ENCODE measurements around the gene PANX3.

Gene PANX3

DNA sequence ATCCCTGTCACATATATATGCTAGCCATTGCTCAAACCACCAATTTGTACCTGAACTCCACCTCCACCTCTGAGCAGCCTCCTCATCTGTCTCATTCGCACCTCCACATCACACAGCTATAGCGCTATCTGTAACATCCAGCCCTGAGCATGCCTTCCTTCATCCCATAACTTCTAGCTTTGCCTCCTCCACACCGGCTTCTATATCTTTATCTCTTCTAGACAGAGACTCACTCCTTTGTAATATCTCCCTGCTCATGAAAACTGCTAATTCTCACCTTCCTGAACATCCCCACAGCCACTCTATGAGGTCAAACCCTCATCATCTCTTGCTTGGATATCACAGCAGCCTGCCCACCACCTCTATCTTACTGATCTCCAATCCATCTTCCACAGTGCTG, 56.4 kb downstream of the PANX3 start:
- no peak for TF ChIP-seq FOXP2 (optimal IDR thresholded peaks at IDR 0.05; ENCODE audit: borderline replicate concordance, extremely low read depth, extremely low read length, insufficient read depth)
- no peak for TF ChIP-seq POLR2AphosphoS5 (IDR thresholded peaks at IDR 0.05; ENCODE audit: low read depth, low read length)
- no peak for TF ChIP-seq TAF1 (IDR thresholded peaks at IDR 0.05; ENCODE audit: borderline replicate concordance, insufficient read depth, low read length)
- no peak for TF ChIP-seq SIN3A (IDR thresholded peaks at IDR 0.05; ENCODE audit: borderline replicate concordance, insufficient read depth, low read length)
- TF ChIP-seq, protein P1, sequence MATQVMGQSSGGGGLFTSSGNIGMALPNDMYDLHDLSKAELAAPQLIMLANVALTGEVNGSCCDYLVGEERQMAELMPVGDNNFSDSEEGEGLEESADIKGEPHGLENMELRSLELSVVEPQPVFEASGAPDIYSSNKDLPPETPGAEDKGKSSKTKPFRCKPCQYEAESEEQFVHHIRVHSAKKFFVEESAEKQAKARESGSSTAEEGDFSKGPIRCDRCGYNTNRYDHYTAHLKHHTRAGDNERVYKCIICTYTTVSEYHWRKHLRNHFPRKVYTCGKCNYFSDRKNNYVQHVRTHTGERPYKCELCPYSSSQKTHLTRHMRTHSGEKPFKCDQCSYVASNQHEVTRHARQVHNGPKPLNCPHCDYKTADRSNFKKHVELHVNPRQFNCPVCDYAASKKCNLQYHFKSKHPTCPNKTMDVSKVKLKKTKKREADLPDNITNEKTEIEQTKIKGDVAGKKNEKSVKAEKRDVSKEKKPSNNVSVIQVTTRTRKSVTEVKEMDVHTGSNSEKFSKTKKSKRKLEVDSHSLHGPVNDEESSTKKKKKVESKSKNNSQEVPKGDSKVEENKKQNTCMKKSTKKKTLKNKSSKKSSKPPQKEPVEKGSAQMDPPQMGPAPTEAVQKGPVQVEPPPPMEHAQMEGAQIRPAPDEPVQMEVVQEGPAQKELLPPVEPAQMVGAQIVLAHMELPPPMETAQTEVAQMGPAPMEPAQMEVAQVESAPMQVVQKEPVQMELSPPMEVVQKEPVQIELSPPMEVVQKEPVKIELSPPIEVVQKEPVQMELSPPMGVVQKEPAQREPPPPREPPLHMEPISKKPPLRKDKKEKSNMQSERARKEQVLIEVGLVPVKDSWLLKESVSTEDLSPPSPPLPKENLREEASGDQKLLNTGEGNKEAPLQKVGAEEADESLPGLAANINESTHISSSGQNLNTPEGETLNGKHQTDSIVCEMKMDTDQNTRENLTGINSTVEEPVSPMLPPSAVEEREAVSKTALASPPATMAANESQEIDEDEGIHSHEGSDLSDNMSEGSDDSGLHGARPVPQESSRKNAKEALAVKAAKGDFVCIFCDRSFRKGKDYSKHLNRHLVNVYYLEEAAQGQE (IDR thresholded peaks at IDR 0.05; ENCODE audit: insufficient read depth in 1 of 2, low read depth in 2 of 2, low read length in 2 of 2), result no peak

- TF ChIP-seq, protein P1 (IDR thresholded peaks at IDR 0.05; ENCODE audit: insufficient read depth in 1 of 2, low read depth in 2 of 2, low read length in 2 of 2), result no peak
Observed at GRCh38 chr11:124669193-124669592, 58.0 kb downstream of the PANX3 start.
